Measurements from ENCODE around the gene ENTREP1. TPM values are rescaled to one million over a fixed set of nuclear protein-coding genes. Genes with fewer than 3 reads are reported as not detected.

ENTREP1 gene
- polyA plus RNA-seq, 1 of the 3 experiments (the other 2 are of a cell fraction): not detected

- H3K4me2 ChIP-seq: no peak overlapping the region
- H3K27me3 ChIP-seq (ENCODE audit: insufficient read depth): peaks cover 7% of the 10 kb centered on the region; the same call in 1 of the 2 replicates
- H3K4me1 ChIP-seq (ENCODE audit: control insufficient read depth in 1 of 2, insufficient read depth in 2 of 2, low read depth in 1 of 2, low read length in 1 of 2): no peaks in the 10 kb centered on the region
- ChIA-PET POLR2A (no interaction called here), CTCF (interaction anchor here (1.0 kb wide), 1 partner anchor 14 kb away, joined by 3 read pairs; no protein-coding TSS in a partner anchor)
- no peaks in the 10 kb centered on the region for H3K36me3 ChIP-seq (replicated peaks in 1 of 2; ENCODE audit: control insufficient read depth in 1 of 2, insufficient read depth in 2 of 2, low read length in 1 of 2)
- no peak overlapping the region for H3K4me3 ChIP-seq (ENCODE audit: low read depth in 2 of 2, low read length in 1 of 2)
- 11% methylated on average over 1 of the region's 1 CpG for WGBS (ENCODE audit: low lambda C conversion rate)
- no peaks in the 10 kb centered on the region for H3K79me2 ChIP-seq (ENCODE audit: insufficient read depth)
- H3K9me3 ChIP-seq: no peaks in the 10 kb centered on the region
- no peak for DNase-seq
- H3K27ac ChIP-seq (ENCODE audit: low read depth in 2 of 2, low read length in 1 of 2): no peak overlapping the region
- H3K9me2 ChIP-seq: no peaks in the 10 kb centered on the region
- no peaks in the 10 kb centered on the region for H4K20me1 ChIP-seq (ENCODE audit: insufficient read depth)
- no peaks in the 10 kb centered on the region for H3F3A ChIP-seq (replicated peaks; ENCODE audit: insufficient read depth)
- no peak for TF ChIP-seq RXRA (IDR thresholded peaks at IDR 0.05; ENCODE audit: borderline replicate concordance, low read depth)
- TF ChIP-seq IRF3 (IDR thresholded peaks at IDR 0.05; ENCODE audit: low read depth, low read length): no peak
- TF ChIP-seq TEAD4 (IDR thresholded peaks at IDR 0.05; ENCODE audit: borderline replicate concordance, insufficient read depth): no peak
- TF ChIP-seq USF1 (IDR thresholded peaks at IDR 0.05; ENCODE audit: borderline replicate concordance, low read depth): no peak
- TF ChIP-seq RFX5 (IDR thresholded peaks at IDR 0.05; ENCODE audit: low read length): no peak
- TF ChIP-seq POLR2AphosphoS5 (IDR thresholded peaks at IDR 0.05; ENCODE audit: low read depth, low read length): no peak
- TF ChIP-seq EP300 (IDR thresholded peaks at IDR 0.05; ENCODE audit: borderline replicate concordance in 1 of 2, low read depth in 1 of 2, low read length in 1 of 2): no peak
- TF ChIP-seq USF2 (IDR thresholded peaks at IDR 0.05; ENCODE audit: borderline replicate concordance, low read depth, low read length): no peak
- no peak for TF ChIP-seq ZBTB33 (IDR thresholded peaks at IDR 0.05; ENCODE audit: borderline replicate concordance, low read depth)
- no peak for TF ChIP-seq CHD2 (IDR thresholded peaks at IDR 0.05; ENCODE audit: low read length, partially characterized antibody)
- TF ChIP-seq TCF12 (IDR thresholded peaks at IDR 0.05): no peak
- TF ChIP-seq SMC3 (IDR thresholded peaks at IDR 0.05; ENCODE audit: low read depth, low read length): no peak
- no peak for TF ChIP-seq PBX3 (IDR thresholded peaks at IDR 0.05)
- no peak for TF ChIP-seq ELF1 (IDR thresholded peaks at IDR 0.05)
- no peak for TF ChIP-seq RCOR1 (IDR thresholded peaks at IDR 0.05; ENCODE audit: low read length)
- no peak for TF ChIP-seq JUND (IDR thresholded peaks at IDR 0.05)
- no peak for TF ChIP-seq NRF1 (IDR thresholded peaks at IDR 0.05; ENCODE audit: low read depth, low read length)
- TF ChIP-seq CTCF (IDR thresholded peaks at IDR 0.05): no peak
- TF ChIP-seq YY1 (IDR thresholded peaks at IDR 0.05; ENCODE audit: low read depth): no peak
- TF ChIP-seq SIN3A (IDR thresholded peaks at IDR 0.05; ENCODE audit: borderline replicate concordance, low read depth, low read length): no peak
- no peak overlapping the region for H3K9ac ChIP-seq
- no peak overlapping the region for H2AFZ ChIP-seq (ENCODE audit: low read depth)
Measured at GRCh38 chr9:69371001-69371400, 46.0 kb downstream of the ENTREP1 start.
